Measurements from ENCODE around the gene BLTP3A.
"Not testable (repeated sequence)": the region's sequence is repeated elsewhere in the genome, so short reads cannot be mapped to it uniquely, and the experiment has no call there.

DNA sequence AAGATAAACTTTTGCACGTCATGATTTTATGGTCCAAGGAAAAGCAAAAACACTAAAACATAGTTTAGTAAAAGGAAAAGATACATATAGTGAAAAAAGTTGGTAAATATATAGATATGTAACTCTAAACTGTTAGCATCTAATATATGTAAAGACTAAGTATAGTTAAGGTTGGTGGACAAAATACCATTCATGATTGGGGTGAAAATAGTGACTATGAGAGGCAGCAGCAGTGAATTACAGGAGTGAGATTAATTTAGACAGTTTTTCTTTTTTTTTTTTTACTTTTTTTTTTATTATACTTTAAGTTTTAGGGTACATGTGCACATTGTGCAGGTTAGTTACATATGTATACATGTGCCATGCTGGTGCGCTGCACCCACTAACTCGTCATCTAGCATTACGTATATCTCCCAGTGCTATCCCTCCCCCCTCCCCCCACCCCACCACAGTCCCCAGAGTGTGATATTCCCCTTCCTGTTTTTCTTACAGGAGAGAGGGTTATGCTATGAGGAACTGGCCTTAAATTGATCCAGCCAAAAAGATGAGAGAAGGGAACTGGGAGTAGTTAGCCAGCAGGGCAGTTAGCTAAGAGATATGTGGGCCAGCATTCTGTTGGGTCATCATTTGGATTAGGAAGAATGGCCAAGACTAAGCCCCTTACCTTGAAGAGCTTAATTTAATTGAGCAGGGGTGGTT lies 27.1 kb downstream of the BLTP3A start:
- TF ChIP-seq POLR2A (IDR thresholded peaks at IDR 0.05), result not testable (repeated sequence)
- TF ChIP-seq, protein P1, sequence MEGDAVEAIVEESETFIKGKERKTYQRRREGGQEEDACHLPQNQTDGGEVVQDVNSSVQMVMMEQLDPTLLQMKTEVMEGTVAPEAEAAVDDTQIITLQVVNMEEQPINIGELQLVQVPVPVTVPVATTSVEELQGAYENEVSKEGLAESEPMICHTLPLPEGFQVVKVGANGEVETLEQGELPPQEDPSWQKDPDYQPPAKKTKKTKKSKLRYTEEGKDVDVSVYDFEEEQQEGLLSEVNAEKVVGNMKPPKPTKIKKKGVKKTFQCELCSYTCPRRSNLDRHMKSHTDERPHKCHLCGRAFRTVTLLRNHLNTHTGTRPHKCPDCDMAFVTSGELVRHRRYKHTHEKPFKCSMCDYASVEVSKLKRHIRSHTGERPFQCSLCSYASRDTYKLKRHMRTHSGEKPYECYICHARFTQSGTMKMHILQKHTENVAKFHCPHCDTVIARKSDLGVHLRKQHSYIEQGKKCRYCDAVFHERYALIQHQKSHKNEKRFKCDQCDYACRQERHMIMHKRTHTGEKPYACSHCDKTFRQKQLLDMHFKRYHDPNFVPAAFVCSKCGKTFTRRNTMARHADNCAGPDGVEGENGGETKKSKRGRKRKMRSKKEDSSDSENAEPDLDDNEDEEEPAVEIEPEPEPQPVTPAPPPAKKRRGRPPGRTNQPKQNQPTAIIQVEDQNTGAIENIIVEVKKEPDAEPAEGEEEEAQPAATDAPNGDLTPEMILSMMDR (IDR thresholded peaks at IDR 0.05), result not testable (repeated sequence)

Data from breast epithelium (tissue), 3 donors.